ENCODE data around the gene PIP4P1.

GRCh38 chr14:20413744-20414082, 47.5 kb downstream of the PIP4P1 start:
- TF ChIP-seq GATA2 (IDR thresholded peaks at IDR 0.05; ENCODE audit: low read depth, low read length), result no peak
- TF ChIP-seq GATA3 (IDR thresholded peaks at IDR 0.05; ENCODE audit: low read depth, low read length), result no peak
